Natural killer cell treated with Interleukin-12 subunit alpha and Interleukin-12 subunit beta and Interleukin-15 and Interleukin-18, amount 100 ng/mL, for 72 hours (primary cell): Measurements from ENCODE around the gene NEUROG1. TPM values are rescaled to one million over a fixed set of nuclear protein-coding genes. Genes with fewer than 3 reads are reported as not detected.
A peak's percentile ranks its signal among the peaks of the same experiment; 100 is the strongest.

ENCODE experiments used
- ATAC-seq, 2 donors: fragments of 150-1000 bp; cut with Tn5 transposase in 1 of 2; sonication (Bioruptor Pico), chemical (Tn5 transposase) in 1 of 2; 2 replicates each; pipeline ENCODE4 v1.10.0; 2021
- DNase-seq: peaks from one replicate; pipeline ENCODE4 v3.0.0; 2022; ENCODE audit warnings: low spot score
- H3K27ac Mint-ChIP-seq, 2 donors: 1 replicate in 1 of 2; 2 replicates in 1 of 2; pipeline ENCODE4 v1.8.0; 2022; ENCODE audit warnings: mixed read lengths in 2 of 2, mild to moderate bottlenecking in 1 of 2, moderate library complexity in 1 of 2
- H3K27me3 Mint-ChIP-seq, 2 donors: 1 replicate in 1 of 2; 2 replicates in 1 of 2; pipeline ENCODE4 v1.8.0; 2022; ENCODE audit warnings: mixed read lengths in 2 of 2
- H3K36me3 Mint-ChIP-seq: one replicate; pipeline ENCODE4 v1.8.0; 2022; ENCODE audit warnings: mixed read lengths
- H3K4me1 Mint-ChIP-seq, 2 donors: 1 replicate in 1 of 2; 2 replicates in 1 of 2; pipeline ENCODE4 v1.8.0; 2022; ENCODE audit warnings: low read depth in 2 of 2, mixed read lengths in 2 of 2, mild to moderate bottlenecking in 1 of 2
- H3K4me3 Mint-ChIP-seq: one replicate; pipeline ENCODE4 v1.8.0; 2022; ENCODE audit warnings: mixed read lengths
- H3K9me3 Mint-ChIP-seq: 2 replicates; pipeline ENCODE4 v1.8.0; 2022; ENCODE audit warnings: mixed read lengths
- total RNA-seq, 2 donors: library from RNA; stranded (reverse); gene quantifications; one replicate each; pipeline ENCODE4 v1.2.3, GENCODE V29; 2022

NEUROG1 gene
- total RNA-seq, 2 donors from 2014 or later = not detected

DNA sequence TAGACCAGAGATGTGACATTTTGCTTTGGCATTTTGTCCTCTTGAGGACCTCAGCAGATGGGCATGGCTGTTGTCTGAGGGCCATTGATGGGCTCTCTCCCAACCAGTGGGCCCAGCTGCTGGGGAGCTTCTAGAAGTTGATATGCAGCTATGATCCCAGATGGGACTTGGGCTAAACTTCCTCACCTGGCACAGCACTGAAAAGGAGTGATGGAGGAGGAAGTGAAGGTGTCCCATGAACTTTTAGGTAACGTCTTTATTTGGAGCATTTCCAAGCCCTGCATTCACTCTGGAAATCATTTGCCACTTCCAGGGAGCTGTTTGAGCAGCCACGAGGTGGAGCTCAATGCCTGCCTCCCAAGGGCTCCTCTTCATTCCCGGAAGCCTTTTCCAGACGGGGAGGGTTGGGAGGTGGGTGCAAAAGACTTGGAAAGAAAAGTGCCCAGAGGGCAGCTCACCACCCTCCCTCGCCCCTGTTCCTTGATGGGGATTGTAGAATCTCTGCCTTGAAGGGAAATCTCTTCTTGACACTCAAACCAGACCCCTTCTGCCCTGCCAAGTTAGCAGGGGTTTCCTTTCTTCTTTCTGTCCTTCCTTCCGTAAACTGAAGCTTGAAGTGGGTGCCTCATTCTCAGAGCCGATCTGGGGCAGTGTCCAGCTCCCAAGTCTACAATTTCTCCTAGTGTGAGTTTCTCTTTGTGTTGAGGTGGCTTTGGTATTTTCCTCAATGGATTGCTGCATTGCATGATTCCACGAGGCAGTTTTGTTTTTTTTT is 18.1 kb upstream of the NEUROG1 start:
- Mint-ChIP-seq H3K4me1 (peaks cover 0 to 5% of the 10 kb centered on the region in 2 donors), H3K36me3 (no peaks in the 10 kb centered on the region), H3K27me3 (peaks cover 22 to 29% of the 10 kb centered on the region in 2 donors), H3K9me3 (no peaks in the 10 kb centered on the region), H3K27ac (no peak overlapping the region), H3K4me3 (no peak overlapping the region)
- ATAC-seq = no peak
- no peak for DNase-seq

DNA sequence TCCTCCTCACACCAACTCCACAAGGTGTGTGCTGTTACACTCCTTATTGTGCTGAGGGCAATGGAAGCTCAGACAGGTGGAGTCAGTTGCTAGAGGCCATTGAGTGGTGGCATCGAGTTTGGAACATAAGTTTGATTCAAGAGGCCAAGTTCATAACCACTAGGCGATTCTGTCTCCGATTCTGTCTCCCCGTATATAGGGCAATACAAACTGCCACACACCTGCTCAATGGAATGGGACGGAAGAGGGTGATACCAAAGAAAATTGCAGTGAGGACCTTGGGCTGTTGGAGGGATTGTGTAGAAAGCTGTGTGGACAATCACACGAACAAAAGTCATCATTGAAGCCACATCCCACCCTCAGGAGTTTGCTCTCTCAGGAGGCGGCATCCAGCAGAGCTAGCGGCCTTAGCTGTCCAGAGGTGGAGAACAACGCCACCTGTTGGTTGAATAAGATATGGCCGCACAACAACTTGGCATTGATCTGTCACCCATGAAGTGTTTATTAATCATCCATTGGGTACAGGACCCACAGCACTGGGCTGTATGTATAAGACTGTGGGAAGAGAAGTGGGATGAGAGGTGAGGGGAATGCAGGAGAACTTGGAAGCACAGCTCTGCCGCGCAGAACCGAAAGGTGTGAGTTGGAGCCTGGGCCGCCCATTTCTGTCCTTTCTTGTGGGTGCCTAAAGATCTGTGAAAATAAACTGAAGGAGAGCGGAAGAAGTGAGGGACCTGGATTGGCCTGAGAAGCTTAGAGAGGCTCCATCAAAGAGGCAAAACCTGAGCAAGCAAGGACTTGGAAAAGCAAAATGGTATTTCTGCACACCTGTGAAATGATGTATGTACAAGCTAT is 16.1 kb upstream of the NEUROG1 start:
- H3K36me3 Mint-ChIP-seq = no peaks in the 10 kb centered on the region
- H3K4me3 Mint-ChIP-seq = no peak overlapping the region
- peaks cover 0 to 5% of the 10 kb centered on the region in 2 donors for H3K4me1 Mint-ChIP-seq
- peak; percentile 67 to 68 for ATAC-seq
- H3K27me3 Mint-ChIP-seq = peaks cover 22 to 34% of the 10 kb centered on the region in 2 donors
- DNase-seq = no peak
- no peak overlapping the region for H3K27ac Mint-ChIP-seq
- H3K9me3 Mint-ChIP-seq = no peaks in the 10 kb centered on the region

DNA sequence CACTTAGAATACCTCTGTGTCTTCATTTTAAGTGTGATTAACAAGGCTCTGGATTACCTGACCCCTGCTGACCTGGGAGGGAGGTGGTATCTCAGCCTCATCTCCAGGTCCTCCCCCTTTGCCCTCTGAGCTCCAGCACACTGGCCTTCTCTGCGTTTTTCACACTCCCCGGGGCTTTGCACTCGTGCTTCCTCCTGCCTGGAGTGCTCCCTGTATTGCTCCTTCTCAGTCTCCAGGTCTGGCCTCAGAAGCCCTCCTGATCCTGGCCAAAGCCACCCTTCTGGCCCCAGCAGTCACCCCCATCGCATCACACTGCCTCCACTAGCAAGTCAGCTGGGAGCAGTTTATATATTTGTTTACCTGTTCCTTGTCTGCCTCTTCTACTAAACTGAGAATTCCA is 13.6 kb upstream of the NEUROG1 start:
- ATAC-seq (no peak), DNase-seq (no peak)
- Mint-ChIP-seq H3K9me3 (no peaks in the 10 kb centered on the region), H3K4me1 (peaks cover 0 to 8% of the 10 kb centered on the region in 2 donors), H3K27ac (no peak overlapping the region), H3K27me3 (peaks cover 6 to 36% of the 10 kb centered on the region in 2 donors), H3K4me3 (no peak overlapping the region), H3K36me3 (no peaks in the 10 kb centered on the region)

DNA sequence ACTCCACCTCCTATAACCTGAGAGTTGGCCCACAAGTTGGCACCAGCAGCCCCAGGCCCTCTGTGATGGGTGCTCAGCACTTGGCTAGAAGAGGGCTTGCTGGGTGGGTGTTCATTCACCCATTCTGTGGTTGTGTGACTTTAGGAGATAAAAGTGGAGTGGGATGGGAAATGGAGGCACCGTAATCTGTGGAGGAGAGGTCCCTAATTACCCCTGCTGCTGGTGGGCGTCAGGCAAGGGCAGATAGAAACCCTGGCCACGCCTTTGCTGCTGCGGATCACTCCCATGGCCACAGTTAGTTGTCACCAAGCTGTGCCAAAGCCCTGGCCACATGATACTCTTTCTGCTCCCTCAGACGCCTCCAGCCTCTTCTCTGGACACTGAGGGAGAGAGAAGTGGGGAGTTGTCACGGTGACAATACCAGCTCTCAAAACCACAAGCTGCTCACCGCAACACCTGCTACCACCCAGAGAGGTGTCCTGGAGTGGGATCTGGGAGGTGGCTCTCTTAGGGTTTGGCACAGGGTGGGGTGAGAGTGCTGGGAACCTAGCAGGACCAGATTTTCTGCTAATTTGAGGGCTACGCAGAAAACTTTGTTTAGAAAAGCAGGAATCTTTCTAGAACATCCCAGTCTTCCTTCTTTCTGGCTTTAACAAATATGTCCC is 12.0 kb upstream of the NEUROG1 start:
- H3K4me3 Mint-ChIP-seq = no peak overlapping the region
- H3K4me1 Mint-ChIP-seq = peaks cover 11 to 17% of the 10 kb centered on the region in 2 donors
- H3K27me3 Mint-ChIP-seq = peaks cover 14 to 39% of the 10 kb centered on the region in 2 donors
- no peak for ATAC-seq
- no peaks in the 10 kb centered on the region for H3K9me3 Mint-ChIP-seq
- no peak overlapping the region for H3K27ac Mint-ChIP-seq
- H3K36me3 Mint-ChIP-seq = no peaks in the 10 kb centered on the region
- no peak for DNase-seq

DNA sequence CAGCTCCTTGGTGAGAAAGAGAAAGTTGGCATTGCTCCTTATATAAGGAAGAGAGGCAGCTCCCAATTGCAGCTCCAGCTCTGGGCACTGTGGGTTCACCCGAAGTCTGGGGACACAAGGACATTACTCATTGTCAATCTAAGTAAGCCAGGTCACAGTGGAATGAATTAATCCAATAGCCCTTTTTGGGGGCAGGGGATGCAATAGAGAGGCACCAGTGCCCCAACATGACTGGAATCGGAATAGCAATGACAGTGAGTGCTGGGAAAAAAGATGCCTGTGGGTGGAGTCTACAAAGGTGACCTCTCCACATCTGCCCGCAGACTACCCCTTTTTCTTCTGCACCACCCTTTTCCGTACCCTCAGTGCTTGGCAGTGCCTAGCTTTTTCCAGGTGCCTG is 11.1 kb upstream of the NEUROG1 start:
- H3K27ac Mint-ChIP-seq = no peak overlapping the region

DNA sequence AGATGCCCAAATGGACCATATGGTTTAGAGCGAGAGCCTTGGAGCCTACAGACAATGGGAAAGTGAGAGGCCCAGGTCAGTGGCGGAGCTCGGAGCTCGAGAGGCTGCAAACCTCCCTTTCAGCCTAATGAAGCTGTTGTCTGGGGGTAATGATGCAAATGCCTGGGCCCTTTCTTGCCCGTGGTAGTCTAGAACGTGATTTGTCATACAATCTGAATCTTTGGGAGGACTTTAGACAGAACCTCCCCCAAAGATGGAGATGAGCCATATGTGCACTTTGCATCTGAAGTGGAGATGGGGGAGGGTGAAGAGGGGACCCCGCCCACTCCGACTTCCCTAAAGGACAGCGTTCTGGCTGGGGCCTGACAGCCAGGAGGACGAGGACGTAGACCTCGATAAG is 10.3 kb upstream of the NEUROG1 start:
- no peak for ATAC-seq
- no peak overlapping the region for H3K4me3 Mint-ChIP-seq
- no peak overlapping the region for H3K27ac Mint-ChIP-seq
- H3K36me3 Mint-ChIP-seq = no peaks in the 10 kb centered on the region
- H3K4me1 Mint-ChIP-seq = peaks cover 11 to 12% of the 10 kb centered on the region in 2 donors
- H3K27me3 Mint-ChIP-seq = peaks cover 15 to 34% of the 10 kb centered on the region in 2 donors
- DNase-seq = no peak
- H3K9me3 Mint-ChIP-seq = no peaks in the 10 kb centered on the region

More for the DNA sequence above, 11.1 kb upstream of the NEUROG1 start:
- peaks cover 11 to 16% of the 10 kb centered on the region in 2 donors for H3K4me1 Mint-ChIP-seq
- H3K9me3 Mint-ChIP-seq = no peaks in the 10 kb centered on the region
- no peak for ATAC-seq
- no peaks in the 10 kb centered on the region for H3K36me3 Mint-ChIP-seq
- peaks cover 11 to 33% of the 10 kb centered on the region in 2 donors for H3K27me3 Mint-ChIP-seq
- H3K4me3 Mint-ChIP-seq = no peak overlapping the region
- no peak for DNase-seq

DNA sequence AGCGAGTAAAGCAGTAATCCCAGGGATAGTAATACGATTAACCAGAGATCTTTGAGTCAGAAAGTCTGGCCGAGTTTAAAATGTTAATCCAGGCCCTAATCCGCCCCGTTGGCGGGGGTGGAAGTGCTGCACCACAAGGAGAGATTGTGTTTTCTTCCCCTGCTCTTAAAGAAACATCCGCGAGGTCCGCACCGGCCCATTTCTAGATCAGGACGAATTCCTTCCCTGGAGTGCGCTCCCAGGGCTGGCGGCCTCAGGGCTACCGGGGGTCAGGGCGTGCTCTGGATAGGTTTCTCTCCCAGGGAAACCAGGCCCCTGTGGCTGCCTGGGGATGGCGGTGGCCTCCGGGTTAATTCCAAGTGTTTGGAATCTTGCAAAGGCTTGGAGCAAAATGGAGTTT is 9.3 kb upstream of the NEUROG1 start:
- H3K27ac Mint-ChIP-seq = no peak overlapping the region
- H3K36me3 Mint-ChIP-seq = no peaks in the 10 kb centered on the region
- H3K27me3 Mint-ChIP-seq = peaks cover 25 to 38% of the 10 kb centered on the region in 2 donors
- no peaks in the 10 kb centered on the region for H3K9me3 Mint-ChIP-seq
- no peak overlapping the region for H3K4me3 Mint-ChIP-seq
- H3K4me1 Mint-ChIP-seq = peaks cover 11 to 12% of the 10 kb centered on the region in 2 donors
- DNase-seq = no peak
- no peak for ATAC-seq

DNA sequence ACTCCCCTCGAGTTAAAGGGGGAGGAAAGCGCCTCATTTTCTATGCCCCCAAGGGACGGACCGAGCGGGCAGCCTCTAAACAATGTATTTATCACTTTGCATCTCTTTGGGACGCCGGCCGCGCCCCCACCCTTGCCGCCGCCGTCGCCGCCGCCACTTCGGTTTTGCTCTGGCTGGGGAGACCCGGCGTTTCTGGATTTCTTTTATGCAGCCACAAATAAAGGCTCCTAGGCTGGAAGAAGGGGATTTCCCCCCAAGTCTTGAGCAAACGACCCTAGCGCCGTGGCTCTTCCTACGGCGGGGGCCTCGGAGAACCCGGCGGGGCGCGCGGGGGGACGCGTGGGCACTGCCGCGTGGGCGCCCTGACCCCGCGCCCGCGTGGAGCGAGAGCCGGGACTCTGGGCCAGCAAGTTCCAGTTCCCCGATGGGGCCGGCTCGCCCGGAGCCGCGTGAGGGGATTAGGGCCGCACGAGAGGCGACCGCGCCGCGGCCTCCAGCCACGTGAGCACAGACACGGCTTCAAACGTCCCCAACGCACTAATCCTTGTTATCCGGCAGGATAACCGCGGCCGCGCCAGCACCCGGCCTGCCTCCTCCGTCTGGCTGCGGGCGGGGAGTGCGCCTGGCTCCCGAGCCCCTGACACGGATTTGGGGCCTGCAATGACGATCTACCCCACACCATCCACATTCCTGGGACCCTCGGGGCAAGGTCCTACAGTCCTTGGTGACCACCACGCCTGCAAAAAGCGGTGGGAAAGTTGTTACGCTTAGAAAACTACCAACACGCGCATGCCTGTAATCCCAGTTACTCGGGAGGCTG is 7.9 kb upstream of the NEUROG1 start:
- Mint-ChIP-seq H3K4me1 (peaks cover 11 to 12% of the 10 kb centered on the region in 2 donors), H3K27ac (peak overlapping the region in 1 of 2 donors; percentile 55), H3K9me3 (no peaks in the 10 kb centered on the region), H3K36me3 (no peaks in the 10 kb centered on the region), H3K4me3 (peak overlapping the region; percentile 91), H3K27me3 (peaks cover 33 to 37% of the 10 kb centered on the region in 2 donors)
- no peak for DNase-seq
- peak; percentile 46 to 47 for ATAC-seq

DNA sequence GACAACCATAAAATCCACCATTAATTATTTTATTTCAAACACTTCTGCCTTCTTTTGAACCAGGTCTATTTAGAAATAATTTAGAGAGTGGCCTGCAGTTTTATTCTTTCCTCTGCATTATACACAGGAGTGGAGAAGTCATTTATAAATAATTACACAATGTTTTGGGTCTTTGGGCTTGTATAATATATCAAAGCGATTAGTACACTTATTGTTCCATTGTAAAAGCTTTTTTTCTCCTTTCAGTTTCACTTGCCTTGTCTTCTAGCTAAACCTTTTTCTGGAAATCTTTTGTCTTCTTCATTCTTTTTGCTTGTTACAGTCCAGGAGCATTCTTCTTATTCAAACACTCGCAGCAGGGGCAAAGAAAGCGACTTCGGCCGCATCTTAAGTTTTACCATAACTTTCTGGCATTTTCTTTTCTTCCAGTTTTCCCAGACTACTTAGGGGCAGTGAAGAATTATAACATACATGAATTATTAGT is 7.3 kb upstream of the NEUROG1 start:
- H3K36me3 Mint-ChIP-seq = no peaks in the 10 kb centered on the region
- DNase-seq = no peak
- peaks cover 11 to 12% of the 10 kb centered on the region in 2 donors for H3K4me1 Mint-ChIP-seq
- no peak for ATAC-seq
- peaks cover 38 to 41% of the 10 kb centered on the region in 2 donors for H3K27me3 Mint-ChIP-seq
- H3K27ac Mint-ChIP-seq = no peak overlapping the region
- H3K9me3 Mint-ChIP-seq = no peaks in the 10 kb centered on the region
- H3K4me3 Mint-ChIP-seq = peak overlapping the region; percentile 76

DNA sequence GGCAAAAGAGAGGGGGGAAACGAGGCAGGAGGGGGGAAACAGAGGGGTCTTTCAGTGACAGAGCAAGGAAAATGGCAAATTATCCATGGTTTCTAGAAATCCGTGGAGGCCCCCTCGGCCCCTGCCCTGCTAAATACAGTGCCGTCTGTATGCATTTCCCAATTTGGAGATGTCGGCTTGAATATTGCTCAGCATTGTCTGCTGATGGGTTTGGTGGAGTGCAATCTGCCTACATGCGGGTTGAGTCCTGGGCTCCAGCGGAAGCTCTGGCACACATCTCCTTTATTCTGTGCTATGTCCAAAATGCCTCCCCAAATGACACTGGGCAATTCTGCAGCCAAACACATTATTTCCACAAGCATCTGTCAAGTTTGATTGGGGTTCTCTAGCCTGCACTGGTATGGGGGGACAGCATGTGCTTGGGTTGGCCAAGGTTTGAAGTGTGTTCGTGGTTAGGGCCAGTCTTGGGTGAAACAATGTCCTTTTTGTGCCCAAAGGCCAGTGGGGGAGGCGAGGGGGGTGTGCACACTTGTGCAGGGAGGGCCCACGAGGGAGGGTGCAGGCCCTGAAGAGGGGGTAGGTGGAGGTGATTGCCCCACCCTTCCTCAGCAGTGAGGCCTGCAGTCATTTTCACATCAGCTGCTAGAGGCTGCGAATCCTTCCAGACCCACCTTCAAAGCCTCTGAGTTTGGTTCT is 6.2 kb upstream of the NEUROG1 start:
- no peaks in the 10 kb centered on the region for H3K36me3 Mint-ChIP-seq
- no peak overlapping the region for H3K4me3 Mint-ChIP-seq
- no peak overlapping the region for H3K27ac Mint-ChIP-seq
- peaks cover 11 to 12% of the 10 kb centered on the region in 2 donors for H3K4me1 Mint-ChIP-seq
- H3K27me3 Mint-ChIP-seq = peaks cover 39 to 46% of the 10 kb centered on the region in 2 donors
- ATAC-seq (no peak), DNase-seq (no peak)
- H3K9me3 Mint-ChIP-seq = no peaks in the 10 kb centered on the region

DNA sequence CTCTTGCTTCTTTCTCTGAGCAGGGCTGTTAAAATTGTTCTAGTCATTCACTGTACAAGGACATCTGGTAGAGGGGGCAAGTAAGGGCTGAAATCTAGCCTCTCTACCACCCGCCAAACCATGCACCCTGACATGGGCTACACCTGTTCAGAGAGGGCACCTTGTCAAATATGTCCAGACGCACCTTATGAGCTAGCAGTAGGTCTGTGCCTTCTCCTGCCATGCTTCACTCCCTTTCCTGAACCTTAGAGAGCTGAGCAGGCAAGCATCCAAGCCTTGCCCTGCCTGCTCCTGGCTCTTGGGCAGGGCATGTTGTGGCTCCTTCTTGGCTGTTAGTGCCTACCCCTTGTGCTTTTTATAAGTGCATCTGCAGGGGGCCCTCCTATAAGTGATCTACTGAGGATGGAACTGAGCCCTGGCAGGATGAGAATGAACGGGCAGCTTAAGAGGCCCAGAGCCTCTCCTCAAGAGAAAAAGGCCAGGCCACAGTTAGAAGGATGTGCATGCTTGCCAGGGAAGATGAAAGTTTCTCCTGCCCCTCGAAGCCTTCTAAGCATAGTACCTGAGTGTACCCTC is 3.8 kb upstream of the NEUROG1 start:
- Mint-ChIP-seq H3K4me3 (no peak overlapping the region), H3K9me3 (no peaks in the 10 kb centered on the region), H3K27ac (no peak overlapping the region), H3K27me3 (peaks cover 43 to 62% of the 10 kb centered on the region in 2 donors), H3K36me3 (no peaks in the 10 kb centered on the region), H3K4me1 (peaks cover 11 to 14% of the 10 kb centered on the region in 2 donors)
- DNase-seq (no peak), ATAC-seq (no peak)

DNA sequence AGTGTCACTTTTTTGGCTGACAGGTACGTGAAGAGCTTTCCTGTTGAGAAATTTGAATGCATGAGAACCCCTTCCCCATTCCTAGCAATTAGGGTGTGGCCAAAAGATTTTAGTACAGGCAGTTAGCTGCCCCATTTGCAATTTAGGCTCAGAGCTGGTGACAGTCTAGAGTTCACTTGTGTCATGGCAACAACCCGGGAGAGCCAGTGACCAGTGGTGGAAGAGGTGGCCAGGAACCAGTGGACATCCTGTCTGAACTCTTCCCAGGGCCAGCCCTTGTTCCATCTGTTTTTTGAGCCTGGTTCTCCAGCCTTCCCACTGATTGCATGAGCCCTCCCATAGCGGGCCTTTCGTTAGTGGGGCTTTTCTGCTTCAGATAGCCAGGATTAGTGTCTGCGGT is 2.5 kb upstream of the NEUROG1 start:
- DNase-seq = no peak
- H3K27me3 Mint-ChIP-seq = peaks cover 49 to 72% of the 10 kb centered on the region in 2 donors

More for the DNA sequence above, 2.5 kb upstream of the NEUROG1 start:
- no peaks in the 10 kb centered on the region for H3K36me3 Mint-ChIP-seq
- H3K4me3 Mint-ChIP-seq = no peak overlapping the region
- no peak overlapping the region for H3K27ac Mint-ChIP-seq
- peaks cover 5 to 9% of the 10 kb centered on the region in 2 donors for H3K4me1 Mint-ChIP-seq
- H3K9me3 Mint-ChIP-seq = no peaks in the 10 kb centered on the region
- no peak for ATAC-seq
